ENCODE data around the gene CCP110. TPM values are rescaled to one million over a fixed set of nuclear protein-coding genes. Genes with fewer than 3 reads are reported as not detected.

The CCP110 gene
- total and polyA plus RNA-seq, 2 experiments from 2014 or later, result 8.6 to 11.7 TPM

DNA sequence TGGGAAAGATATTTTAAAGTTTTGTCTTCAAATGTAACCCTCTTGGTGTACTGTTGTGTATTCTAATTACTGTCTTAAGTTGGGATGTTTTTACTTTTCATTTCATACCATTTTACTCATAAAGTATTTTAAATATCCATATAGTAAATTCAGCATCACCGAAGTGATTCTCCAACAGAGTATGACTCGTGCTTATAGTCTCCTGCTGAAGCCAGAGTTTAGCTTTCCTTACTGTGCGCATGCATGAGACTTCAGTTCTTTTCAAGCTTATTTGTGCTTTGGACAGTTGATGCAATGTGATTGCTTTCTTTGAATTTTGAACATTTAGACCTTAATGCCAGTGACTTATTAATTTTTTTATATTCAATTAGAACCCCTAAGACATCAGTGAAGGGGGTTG, 24.4 kb downstream of the CCP110 start:
- Histone ChIP-seq H3K27me3 (no peaks in the 10 kb centered on the region), H3K9me3 (ENCODE audit: low read depth) (no peaks in the 10 kb centered on the region), H3K27ac (no peak overlapping the region), H3K36me3 (peaks cover 37% of the 10 kb centered on the region), H3K4me3 (no peak overlapping the region), H3K4me1 (ENCODE audit: low read depth) (no peaks in the 10 kb centered on the region)
- no peak for DNase-seq (ENCODE audit: low read depth in 1 of 2, low spot score in 1 of 2)
- TF ChIP-seq, protein P1, sequence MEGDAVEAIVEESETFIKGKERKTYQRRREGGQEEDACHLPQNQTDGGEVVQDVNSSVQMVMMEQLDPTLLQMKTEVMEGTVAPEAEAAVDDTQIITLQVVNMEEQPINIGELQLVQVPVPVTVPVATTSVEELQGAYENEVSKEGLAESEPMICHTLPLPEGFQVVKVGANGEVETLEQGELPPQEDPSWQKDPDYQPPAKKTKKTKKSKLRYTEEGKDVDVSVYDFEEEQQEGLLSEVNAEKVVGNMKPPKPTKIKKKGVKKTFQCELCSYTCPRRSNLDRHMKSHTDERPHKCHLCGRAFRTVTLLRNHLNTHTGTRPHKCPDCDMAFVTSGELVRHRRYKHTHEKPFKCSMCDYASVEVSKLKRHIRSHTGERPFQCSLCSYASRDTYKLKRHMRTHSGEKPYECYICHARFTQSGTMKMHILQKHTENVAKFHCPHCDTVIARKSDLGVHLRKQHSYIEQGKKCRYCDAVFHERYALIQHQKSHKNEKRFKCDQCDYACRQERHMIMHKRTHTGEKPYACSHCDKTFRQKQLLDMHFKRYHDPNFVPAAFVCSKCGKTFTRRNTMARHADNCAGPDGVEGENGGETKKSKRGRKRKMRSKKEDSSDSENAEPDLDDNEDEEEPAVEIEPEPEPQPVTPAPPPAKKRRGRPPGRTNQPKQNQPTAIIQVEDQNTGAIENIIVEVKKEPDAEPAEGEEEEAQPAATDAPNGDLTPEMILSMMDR (IDR thresholded peaks at IDR 0.05; ENCODE audit: low read depth, low read length), result no peak

DNA sequence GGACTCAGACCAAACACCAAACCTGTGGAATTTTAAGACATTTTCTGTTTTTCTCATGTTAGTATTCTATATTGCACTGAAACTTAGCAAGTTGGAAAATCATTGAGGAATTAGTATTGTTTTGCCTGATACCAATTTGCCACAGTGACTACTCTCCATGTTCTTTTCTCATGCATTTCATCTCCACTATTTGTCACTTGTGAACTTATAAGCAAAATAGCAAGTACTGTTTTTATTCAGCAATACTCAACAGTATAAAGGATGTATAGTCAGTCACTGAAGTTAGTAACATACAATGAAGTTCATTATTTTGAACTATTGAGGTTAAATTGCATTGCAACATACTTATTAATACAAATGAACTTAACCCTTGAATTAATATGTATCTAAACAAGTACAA, 25.9 kb downstream of the CCP110 start:
- no peaks in the 10 kb centered on the region for H3K27me3 ChIP-seq
- H3K4me3 ChIP-seq, result no peak overlapping the region
- peaks cover 25% of the 10 kb centered on the region for H3K36me3 ChIP-seq
- H3K9me3 ChIP-seq (ENCODE audit: low read depth), result no peaks in the 10 kb centered on the region
- TF ChIP-seq, protein P1 (IDR thresholded peaks at IDR 0.05; ENCODE audit: low read depth, low read length), result no peak
- no peak for DNase-seq (ENCODE audit: low read depth in 1 of 2, low spot score in 1 of 2)
- no peaks in the 10 kb centered on the region for H3K4me1 ChIP-seq (ENCODE audit: low read depth)
- no peak overlapping the region for H3K27ac ChIP-seq

DNA sequence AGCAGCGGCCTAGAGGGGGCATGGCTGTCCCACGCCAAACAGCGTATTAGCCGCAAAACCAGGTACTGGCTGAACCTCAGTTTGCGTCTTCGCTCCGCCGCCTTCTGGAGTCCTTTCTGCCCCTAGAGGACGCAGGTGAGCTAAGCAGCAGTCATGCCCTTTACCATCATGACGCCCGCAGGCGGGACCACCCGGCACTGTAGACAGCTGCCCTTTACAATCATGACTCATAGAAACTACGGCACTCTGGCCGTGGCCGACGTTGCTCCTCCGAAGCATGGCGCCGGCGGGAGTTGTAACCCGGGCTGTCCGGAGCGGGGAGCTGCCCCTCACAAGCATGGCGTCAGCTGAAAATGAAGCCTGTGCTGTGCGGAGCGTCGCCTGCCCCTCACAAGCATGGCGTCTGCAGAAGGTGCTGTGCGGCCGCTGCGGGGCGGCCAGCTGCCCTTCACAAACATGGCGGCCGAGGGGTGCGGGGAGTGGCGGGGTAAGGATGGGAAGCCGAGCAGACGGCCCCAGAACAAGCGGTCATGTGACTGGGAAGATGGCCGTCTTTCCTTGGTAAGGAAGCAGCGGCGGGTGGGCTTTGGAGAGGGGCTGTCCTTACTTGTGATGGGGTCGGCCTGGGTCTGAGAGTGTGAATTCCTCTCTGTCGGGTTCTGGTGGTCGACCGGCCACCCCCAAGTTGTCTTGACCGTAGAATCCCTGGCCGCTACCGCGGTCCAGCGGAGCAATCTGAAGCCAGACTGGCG, 31.6 kb downstream of the CCP110 start, which contains the start of gene VPS35L:
Gene VPS35L (plus strand): TSS at position 518 of the 752 bp plus-strand sequence. CDS start 27 bp downstream, at position 545.
- no peaks in the 10 kb centered on the region for H3K27me3 ChIP-seq
- H3K9me3 ChIP-seq (ENCODE audit: low read depth), result no peaks in the 10 kb centered on the region
- no peaks in the 10 kb centered on the region for H3K4me1 ChIP-seq (ENCODE audit: low read depth)
- peak within 1 kb of the TSS; percentile 88 for H3K27ac ChIP-seq
- TF ChIP-seq, protein P1 (IDR thresholded peaks at IDR 0.05; ENCODE audit: low read depth, low read length), result peak; percentile 61
- peak; percentile 98 to 100 for DNase-seq (ENCODE audit: low read depth in 1 of 2, low spot score in 1 of 2)
- H3K36me3 ChIP-seq, result peaks cover 8% of the 10 kb centered on the region
- peak within 1 kb of the TSS; percentile 81 for H3K4me3 ChIP-seq

DNA sequence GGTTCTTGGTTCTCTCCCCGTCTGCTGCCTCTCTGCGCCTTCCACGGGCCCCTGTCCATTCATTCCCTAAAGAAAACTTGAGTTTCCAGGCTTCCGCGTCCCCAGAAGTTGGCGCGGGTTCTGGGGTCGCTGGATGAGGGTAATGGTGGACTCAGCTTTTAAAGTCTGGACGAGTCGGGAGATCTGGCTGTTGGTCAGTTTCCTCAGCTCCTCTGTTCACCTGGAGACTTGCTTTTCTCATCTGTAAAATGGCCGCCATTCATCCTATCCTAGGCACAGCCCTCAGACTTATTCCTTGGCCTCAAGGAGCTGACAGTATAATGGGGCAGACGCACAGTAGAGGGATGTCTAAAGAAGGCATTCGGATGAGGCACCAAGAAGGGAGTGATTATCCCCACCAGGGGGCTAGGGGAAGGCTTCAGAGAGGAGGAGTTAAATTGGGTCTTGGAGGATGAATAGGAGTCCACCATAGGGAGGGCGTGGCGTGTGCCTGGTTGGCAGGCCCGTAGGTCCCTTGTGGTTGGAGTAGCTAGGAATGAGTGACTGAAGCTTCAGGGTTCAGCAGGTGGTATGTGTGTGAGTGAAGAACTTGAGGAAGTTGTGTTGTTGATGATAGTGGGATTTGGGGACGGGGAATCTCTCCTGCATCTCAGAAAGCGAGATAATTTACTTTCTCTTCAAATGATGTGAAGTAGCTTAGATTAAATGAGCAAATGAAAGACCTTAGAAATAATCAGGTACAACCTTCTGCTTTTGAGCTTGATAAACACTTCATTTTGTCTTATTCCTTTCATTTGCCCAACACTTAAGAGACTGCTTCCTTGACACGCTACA, 32.4 kb downstream of the CCP110 start:
- DNase-seq (ENCODE audit: low read depth in 1 of 2, low spot score in 1 of 2), result peak; percentile 14 to 38
- Histone ChIP-seq H3K4me3 (peak overlapping the region; percentile 81), H3K36me3 (peaks cover 5% of the 10 kb centered on the region), H3K27me3 (no peaks in the 10 kb centered on the region), H3K27ac (peak overlapping the region; percentile 88), H3K9me3 (ENCODE audit: low read depth) (no peaks in the 10 kb centered on the region), H3K4me1 (ENCODE audit: low read depth) (no peaks in the 10 kb centered on the region)
- TF ChIP-seq, protein P1 (IDR thresholded peaks at IDR 0.05; ENCODE audit: low read depth, low read length), result peak; percentile 19

DNA sequence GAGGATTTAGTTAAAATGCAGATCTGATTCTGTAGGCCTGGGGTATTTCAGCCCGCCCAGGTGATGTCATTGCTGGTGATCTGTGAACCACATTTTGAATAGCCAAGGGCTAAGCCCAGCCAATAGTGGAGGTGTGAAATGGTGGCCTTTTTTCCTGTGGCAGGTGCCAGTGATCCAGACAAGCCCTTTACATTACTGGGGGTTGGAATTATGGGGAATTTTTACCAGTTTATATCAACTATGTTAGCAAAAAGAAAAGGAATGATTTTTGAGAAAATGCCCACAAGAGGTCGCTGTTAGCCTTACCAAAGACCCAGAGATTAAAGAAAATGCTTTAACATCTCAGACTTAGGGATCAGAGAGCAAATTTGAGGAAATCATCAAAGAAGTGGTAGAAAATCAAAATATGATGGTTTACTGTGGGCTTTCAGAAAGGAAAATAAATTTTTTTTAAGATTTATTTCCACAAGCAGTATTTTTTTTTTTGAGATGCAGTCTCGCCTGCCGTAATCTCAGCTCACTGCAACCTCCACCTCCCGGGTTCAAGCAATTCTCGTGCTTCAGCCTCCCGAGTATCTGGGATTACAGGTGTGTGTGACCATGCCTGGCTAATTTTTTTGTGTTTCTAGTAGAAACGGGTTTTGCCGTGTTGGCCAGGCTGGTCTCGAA, 35.6 kb downstream of the CCP110 start:
- DNase-seq (ENCODE audit: low read depth in 1 of 2, low spot score in 1 of 2), result peak; percentile 63 to 77

More for the DNA sequence above, 35.6 kb downstream of the CCP110 start:
- Histone ChIP-seq H3K27me3 (no peaks in the 10 kb centered on the region), H3K27ac (no peak overlapping the region), H3K36me3 (no peaks in the 10 kb centered on the region), H3K4me3 (no peak overlapping the region), H3K4me1 (ENCODE audit: low read depth) (no peaks in the 10 kb centered on the region), H3K9me3 (ENCODE audit: low read depth) (no peaks in the 10 kb centered on the region)
- TF ChIP-seq, protein P1 (IDR thresholded peaks at IDR 0.05; ENCODE audit: low read depth, low read length), result peak; percentile 56

Data from cardiac muscle cell (in vitro differentiated cells and primary cell).